GM21529 (cell line): ENCODE results near the gene ANO2.
A peak's percentile ranks its signal among the peaks of the same experiment; 100 is the strongest.

Source experiments
- ATAC-seq: cut with Tn5 transposase; IDR thresholded peaks from one replicate; pipeline ENCODE4 v1.9.1; 2021; ENCODE audit not compliant: unreplicated experiment

Gene ANO2

GRCh38 chr12:5945071-5946008 is at the start of gene ANO2:
Gene ANO2, minus strand, starts transcription at chr12:5945259. Its CDS starts 42 bp downstream, at chr12:5945217.
- ATAC-seq = no peak

- ATAC-seq = no peak
Observed at GRCh38 chr12:5989621-5990020, 44.6 kb upstream of the ANO2 start.

DNA sequence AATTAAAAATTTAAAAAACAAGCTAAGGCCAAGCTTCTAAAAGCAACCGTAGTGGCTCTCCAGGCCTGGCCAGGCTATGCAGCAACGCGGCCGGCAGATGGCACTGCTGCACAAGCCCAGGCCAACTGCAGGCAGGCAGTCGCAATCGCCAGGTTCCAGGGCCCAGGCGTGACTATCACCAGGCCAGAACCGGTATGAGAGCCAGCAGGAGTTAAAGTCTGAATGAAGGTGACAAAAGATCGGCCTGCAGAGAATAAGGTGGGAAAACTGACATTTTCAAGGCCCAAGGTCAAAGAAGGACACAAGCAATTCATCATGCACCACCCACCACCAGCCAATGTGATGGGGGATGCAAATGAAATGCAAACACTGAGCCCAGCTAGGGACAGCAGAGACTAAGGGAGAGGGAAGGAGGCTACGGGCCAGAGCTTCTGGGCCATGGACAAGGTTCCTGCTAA is 43.6 kb upstream of the ANO2 start:
- ATAC-seq = peak; percentile 66

DNA sequence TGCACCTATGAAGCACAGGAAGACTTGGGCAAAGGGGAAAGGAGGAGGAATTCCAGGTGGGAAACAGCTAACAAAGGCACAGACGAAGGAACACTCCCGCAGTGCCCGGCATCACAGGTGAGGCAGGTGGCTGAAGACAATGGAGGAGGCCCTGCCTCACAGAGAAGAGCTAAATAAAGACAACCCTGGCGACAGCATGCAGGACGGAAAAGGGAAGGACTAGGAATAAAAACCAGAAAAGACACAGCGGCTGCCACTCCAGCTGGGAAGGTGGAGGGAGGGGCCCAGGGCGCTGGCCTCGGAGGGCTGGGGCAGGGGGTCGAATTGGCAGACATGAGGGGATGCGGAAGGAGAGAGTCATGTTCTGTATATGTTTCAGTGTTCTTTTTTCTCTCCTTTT is 43.0 kb upstream of the ANO2 start:
- no peak for ATAC-seq

DNA sequence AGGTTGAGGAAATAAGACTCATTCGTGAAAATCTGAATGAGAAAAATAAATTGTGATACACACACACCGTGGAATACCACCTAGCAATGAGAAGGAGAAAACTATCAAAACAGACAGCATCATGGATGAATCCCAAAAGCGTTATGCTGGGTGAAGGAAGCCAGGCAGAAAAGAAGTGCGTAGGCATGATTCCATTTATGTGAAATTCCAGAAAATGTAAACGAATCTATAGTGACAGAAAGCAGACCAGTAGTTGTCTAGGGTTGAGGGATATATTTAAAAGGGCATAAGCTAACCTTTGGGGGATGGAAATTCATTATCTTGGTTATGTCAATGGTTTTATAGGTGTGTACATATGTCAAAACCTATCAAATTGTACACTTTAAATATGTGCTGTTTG is 42.5 kb upstream of the ANO2 start:
- ATAC-seq = no peak

DNA sequence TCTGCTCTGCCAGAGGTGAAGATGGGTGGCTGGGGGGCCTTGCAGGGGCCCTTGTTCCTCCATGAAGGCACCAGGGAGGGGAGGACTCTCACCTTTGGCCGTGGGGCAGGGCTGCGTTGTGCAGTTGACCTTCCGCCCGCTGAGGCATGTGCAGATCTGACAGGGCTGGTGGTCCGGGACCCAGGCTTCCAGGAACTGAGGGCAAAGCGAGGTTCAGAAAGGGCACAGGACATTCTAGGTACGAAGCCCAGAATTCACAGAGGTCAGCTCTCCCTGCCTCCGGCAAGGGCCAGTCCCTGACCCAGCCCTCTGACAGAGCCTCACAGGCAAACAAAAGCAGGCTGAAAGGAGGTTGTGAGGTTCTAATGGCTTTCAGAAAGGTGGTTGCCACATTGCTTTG is 40.4 kb upstream of the ANO2 start:
- ATAC-seq = no peak

DNA sequence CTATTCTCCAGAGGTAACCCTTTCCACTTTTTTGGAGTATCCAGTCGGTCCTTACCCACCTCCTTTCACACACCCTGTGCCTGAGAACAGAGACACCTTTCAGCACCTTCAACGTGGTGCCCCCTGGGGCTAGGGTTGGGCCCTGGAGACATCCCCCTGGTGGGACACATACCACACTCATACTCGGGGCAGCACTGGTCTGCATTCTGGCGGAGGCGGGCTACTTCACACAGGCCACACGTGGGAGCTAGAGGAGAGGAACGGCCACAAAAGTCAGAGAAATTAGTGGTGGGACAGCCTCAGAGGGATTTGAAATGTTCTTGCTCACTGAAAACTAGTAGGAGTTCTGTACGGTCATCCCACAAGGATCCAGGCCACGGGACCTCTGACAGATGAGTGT is 39.8 kb upstream of the ANO2 start:
- ATAC-seq = no peak

DNA sequence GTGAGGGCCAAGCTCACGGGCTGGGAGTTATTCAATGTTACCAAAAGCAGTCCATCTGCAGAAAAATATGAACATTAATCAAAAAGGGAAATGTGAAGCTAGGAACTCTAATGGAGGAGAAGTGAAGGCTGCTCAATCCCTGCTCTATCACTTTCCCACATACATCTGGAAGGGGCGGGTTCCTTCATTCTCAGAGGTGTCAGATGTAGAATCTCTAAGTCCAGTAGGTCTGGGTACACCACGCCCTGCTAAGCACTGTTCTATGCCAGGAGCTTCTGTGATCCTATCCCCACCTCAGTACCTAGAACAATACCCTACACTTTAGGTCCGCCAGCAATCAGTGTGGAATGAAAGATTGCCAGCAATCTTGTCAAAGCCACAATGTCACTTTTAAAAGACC is 37.0 kb upstream of the ANO2 start:
- no peak for ATAC-seq

- ATAC-seq = no peak
Observed at GRCh38 chr12:5977556-5977955, 32.5 kb upstream of the ANO2 start.

- ATAC-seq = no peak
Observed at GRCh38 chr12:5976711-5977110, 31.7 kb upstream of the ANO2 start.

- ATAC-seq = no peak
Observed at GRCh38 chr12:5976196-5976595, 31.1 kb upstream of the ANO2 start.

- ATAC-seq = no peak
Observed at GRCh38 chr12:5973461-5974115, 28.5 kb upstream of the ANO2 start.

DNA sequence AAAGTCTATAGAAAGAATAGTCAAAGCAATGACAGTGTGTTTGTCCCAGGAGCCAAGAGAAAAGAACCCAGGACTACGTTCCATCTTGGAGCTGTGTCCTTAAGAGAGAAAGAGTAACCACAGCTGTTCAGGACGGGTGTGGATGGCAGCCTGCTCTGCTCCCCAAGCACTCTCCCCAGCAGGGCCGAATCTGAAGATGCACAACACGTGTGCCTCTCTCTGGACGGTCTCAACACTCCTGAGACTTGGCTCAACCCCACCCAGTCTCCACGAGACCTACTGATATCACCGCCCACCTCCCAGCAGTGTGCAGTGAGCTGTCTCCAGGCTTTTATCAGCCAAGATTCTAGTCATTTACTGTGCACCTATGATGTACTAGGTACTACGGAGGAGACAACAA is 27.3 kb upstream of the ANO2 start:
- no peak for ATAC-seq

- ATAC-seq = no peak
Observed at GRCh38 chr12:5971194-5971850, 26.3 kb upstream of the ANO2 start.

DNA sequence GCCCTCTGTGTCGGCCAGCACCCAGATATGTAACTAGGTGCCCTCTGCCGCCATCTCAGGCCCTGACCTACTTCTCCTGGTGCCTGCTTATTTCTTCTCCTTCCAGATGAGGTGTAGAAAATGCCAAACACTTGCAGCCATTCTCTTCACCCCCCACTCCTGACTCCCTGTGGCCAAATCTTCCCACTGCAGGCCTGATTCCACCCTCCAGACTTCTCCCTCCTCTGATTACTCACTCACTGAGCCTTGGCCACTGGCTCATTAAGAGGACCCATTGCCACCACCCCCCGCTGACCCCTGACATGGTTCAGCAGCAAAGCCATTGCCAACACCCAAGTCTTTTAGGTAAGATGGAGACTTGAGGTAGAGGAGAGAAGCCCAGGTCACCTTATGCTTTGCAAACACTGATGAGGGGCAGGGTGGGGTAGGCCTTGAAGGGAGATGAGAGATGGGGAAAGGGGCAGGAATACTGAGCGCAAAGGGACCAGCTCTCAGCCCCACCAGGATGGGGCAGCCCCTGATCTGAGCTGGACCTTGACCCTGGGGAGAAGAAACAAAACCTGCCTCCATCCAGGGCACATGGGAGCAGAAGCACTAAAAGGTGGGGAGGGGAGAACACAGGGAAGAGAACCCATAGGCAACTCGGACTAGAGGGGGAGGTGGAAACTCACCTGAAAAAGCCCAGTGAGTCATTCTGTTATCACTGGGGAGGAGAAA is 25.1 kb upstream of the ANO2 start:
- ATAC-seq = no peak

DNA sequence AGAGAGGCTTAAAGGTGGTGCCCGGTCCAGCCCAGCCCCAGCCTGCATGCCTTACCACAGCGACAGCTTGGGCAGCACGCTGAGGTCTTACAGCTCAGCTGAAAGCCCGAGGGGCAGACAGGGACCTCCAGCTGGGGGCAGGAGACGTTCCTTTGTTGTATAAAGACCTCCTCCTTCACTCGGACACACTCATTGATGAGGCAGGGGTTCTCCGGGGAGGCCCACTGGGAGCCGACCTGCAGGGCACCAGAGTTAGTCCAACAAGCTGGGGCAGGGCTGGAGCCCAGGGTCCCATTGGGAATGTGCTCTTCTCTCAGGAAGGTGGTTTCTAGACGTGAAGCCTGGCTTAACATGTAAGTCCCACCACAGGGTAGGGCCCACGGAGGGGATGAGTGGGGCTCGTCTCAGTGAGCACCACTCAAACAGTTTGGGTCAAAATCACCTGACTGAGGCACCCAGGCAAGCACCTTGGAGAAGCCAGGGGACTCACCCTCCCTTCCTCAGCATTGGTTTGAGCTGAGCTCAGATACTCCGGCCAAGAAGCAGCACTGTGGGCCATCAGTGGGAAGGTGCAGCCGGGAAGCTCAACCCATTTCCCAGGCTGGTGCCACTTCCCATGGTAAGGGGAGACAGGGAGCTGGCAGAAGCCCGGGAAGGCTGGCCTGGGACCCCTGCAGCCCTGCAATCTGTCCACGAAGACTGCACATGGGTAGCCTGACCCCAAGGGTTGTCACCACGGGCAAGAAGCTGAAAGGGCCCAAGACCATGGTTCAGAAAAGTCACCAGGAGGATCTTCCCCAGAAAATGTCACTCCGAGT is 24.3 kb upstream of the ANO2 start:
- no peak for ATAC-seq

- ATAC-seq = no peak
Observed at GRCh38 chr12:5967645-5968415, 22.8 kb upstream of the ANO2 start.

GRCh38 chr12:5966486-5967095 is 21.5 kb upstream of the ANO2 start:
- no peak for ATAC-seq

DNA sequence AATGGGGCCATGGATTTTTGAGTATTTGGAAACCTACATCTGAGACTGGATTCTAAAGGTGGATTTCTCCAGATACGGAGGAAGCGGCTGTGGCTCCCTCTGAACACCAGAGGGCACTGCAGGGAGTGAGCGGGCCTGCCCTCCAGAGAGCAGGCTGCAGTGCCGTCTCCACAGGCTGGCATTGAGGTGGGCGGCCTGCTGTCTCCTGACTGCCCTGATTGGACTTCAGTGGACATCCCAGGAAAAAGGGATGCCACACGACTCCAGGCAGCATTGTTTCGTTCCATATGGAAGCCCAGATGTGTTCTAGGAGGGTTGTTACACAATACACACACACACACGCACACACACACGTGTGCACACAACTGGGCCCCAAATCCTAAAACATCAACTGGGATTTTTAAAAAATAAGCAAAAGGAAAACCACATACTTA is 20.9 kb upstream of the ANO2 start:
- no peak for ATAC-seq
